PC-3 (cell line): ENCODE results near the gene COL27A1.

Experiments
- EZH2 ChIP-seq: fragments of 300-600 bp; sonication (generic); IDR thresholded peaks from one replicate; pipeline ENCODE4 v1.6.1; 2017; ENCODE audit warnings: antibody characterized with exemption, mild to moderate bottlenecking, low read length; ENCODE audit not compliant: unreplicated experiment
- EZH2phosphoT487 ChIP-seq: fragments of 300-600 bp; sonication (generic); IDR thresholded peaks from 2 replicates; pipeline ENCODE4 v1.6.1; 2018; ENCODE audit warnings: mild to moderate bottlenecking, antibody characterized with exemption, low read length, borderline replicate concordance
- TF ChIP-seq, protein P1 (sequence below): fragments of 300-600 bp; sonication (generic); conservative IDR thresholded peaks from 2 replicates; pipeline ENCODE4 v1.5.1; 2017; ENCODE audit warnings: antibody characterized with exemption, low read depth, mild to moderate bottlenecking, low read length

DNA sequence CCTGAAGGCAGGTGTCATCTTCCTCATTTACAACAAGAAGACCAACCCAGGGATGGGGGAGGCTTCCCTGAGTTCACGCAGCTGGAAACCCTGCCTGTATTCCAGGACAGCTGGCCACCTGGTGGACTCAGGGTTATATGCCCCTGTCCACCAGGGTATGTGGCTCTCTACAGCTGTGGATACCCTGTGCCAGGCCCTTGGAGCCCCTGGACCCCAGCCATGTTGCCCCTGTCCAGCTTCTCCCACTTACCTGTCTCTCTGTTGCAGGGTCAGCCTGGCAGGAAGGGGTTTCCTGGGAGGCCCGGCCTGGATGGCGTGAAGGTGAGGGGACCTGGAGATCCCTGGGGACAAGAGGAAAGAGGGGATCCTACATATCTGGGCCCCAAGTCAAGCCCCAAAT, 87.9 kb downstream of the COL27A1 start:
- TF ChIP-seq, protein P1, sequence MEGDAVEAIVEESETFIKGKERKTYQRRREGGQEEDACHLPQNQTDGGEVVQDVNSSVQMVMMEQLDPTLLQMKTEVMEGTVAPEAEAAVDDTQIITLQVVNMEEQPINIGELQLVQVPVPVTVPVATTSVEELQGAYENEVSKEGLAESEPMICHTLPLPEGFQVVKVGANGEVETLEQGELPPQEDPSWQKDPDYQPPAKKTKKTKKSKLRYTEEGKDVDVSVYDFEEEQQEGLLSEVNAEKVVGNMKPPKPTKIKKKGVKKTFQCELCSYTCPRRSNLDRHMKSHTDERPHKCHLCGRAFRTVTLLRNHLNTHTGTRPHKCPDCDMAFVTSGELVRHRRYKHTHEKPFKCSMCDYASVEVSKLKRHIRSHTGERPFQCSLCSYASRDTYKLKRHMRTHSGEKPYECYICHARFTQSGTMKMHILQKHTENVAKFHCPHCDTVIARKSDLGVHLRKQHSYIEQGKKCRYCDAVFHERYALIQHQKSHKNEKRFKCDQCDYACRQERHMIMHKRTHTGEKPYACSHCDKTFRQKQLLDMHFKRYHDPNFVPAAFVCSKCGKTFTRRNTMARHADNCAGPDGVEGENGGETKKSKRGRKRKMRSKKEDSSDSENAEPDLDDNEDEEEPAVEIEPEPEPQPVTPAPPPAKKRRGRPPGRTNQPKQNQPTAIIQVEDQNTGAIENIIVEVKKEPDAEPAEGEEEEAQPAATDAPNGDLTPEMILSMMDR: no peak
- no peak for TF ChIP-seq EZH2
- no peak for TF ChIP-seq EZH2phosphoT487
